ENCODE data around the gene ALK.

The ALK gene

DNA sequence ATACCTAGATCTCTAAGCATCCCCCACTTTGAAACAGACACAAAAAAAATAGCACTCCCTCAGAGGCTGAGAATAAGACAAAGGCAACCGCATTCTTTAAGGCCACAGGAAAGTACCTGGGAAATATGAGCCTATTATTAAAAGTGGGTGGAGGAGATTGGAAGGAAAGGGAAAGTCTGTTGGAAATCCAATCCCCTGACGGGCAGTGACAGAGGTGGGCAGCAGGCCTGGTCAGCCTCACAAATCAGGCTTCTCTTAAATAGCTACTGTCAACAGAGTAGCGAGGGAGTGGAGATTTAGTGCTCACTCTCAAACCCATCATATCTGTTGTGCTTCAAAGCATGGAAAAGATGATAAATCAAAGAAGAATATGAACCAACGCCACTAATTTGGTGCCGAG is 324.4 kb downstream of the ALK start:
- no peak for DNase-seq

DNA sequence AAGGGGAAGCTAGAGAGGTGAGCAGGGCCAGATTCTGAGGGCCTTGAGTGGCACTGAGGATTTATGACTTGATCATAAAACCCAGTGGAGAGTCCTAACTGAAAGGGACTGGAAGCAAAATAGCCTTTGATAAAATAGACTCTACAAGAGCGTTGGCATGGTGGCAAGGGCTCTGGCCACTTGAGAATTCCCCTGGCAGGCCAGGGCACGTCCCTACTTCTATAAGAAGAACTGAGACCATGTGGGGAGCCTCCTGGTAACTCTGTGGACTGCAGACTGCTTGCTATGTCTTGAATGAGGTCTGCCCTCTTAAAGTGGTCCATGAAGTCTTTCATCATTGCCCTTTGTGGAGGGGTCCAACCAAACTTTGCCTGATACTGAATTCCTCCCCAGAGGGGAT is 324.8 kb downstream of the ALK start:
- DNase-seq = no peak

DNA sequence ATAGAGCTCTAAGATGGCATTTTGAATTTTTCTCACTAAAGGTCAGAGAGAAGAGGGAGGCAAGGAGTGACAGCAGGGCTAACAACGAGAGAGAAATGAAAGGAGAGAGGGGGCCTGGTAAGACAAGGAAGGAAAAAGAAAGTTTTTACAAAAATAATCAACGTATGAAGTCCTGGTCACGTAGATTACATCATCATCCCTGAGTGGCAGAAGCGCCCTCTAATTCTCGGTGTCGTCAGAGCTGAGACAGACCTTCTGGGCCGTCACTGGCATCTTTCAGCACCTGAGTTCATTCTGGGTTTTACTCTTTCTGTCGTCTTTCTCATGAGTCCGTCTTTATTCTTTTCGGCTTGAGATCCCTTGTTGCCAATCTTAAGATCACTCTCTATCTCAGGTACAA is 329.8 kb downstream of the ALK start:
- DNase-seq = no peak

DNA sequence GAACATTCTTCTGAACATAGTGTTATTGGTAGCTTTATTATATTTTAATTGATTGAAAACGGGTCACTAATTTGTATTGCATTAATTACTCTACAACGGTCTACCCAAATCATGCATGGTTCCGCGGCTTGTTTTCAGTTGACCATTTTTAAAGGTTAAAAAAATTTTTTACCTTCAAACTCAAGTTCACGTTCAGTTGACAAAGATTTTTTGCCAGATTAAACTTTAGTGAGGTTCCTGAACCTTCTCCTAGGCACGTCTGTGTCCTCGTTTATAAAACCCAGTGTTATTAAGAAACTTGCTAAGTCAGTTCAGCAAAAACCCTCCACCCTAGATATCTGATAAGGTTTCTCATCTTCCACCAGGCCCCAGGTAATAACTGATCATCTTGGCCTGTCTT is 331.2 kb downstream of the ALK start:
- DNase-seq = no peak

DNA sequence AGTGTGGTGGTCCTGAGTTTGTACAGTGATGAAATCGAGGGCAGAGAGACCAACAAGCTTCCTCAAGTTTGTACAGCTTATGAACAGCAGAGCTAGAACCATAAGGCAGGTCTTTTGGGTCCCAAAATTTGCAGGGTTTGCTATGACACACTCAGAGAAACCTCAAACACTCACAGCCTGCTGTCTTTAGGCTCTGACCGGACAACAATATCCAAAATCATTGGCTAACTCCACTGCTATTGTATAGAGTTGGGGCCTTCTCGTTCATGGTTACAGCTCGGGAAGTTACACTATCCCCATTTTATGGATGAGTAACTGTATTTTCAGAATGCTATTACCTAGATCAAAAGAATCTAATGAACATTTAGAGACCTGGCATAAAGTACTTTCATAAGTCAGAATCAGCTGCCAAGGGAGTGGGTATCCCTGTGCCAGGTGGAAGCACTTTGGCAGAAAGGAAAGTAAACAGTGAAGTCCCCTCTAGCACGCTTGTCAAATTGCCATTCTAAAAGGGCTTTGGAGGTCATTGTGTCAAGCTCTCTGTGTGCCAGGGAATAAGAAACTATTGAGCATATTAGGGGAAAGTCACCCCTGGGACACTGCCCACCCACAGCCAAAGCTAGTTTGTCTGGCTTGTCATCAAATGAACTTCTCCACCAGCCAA is 331.8 kb downstream of the ALK start:
- DNase-seq = no peak

DNA sequence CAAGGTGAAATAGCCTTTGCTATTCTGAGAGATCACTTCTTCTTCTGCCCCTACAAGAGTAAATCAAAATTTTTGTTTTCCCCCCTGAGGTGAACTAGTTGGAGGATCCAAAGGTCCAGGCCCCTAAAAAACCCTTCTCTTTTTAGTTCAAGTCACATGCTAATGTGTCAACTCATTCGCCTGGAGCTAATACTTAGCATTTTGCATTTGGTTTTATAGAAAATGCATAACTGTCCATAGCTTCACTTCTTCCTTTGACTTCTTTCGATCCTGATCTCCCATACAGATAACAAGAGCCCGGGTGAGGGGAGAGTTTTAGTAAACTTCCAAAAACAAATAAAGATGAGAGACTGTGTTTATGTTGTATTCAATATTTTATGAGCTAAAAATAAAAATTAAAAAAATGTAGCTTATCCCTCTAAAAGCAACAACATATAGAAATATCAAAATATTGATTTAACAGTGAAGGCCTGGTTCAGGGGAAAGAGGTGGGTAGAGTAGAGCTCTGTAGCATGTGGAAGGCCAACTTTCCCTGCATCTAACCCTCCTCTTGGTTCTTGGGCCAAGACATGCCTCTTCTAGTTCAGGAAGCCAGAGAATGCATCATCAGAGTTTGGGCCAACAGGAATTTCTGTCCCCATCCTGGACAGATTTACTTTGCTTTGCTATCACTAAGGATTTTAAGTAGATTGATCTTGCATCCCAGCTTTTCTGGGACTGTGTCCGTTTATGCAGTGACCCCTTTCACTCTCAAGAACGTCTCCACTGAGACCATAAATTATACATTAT is 333.8 kb downstream of the ALK start:
- DNase-seq = no peak

DNA sequence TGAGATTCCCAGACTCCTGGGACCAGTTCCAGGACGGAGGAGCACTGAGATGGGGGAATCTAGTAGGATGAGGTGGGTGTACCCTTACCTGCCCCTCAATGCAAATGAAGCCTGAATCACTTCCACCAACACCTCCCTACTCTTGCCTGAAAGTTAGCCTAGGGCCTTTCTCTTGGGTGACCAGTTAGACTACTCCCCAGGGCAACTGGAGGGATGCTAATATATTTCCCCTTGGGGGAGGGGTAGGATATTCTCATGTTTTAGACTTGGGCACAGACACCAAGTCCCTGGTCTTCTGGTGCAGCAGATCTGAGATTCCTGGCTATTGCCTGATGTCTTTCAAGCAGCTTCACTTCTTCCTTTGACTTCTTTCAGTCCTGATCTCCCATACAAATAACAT is 334.5 kb downstream of the ALK start:
- DNase-seq = no peak

DNA sequence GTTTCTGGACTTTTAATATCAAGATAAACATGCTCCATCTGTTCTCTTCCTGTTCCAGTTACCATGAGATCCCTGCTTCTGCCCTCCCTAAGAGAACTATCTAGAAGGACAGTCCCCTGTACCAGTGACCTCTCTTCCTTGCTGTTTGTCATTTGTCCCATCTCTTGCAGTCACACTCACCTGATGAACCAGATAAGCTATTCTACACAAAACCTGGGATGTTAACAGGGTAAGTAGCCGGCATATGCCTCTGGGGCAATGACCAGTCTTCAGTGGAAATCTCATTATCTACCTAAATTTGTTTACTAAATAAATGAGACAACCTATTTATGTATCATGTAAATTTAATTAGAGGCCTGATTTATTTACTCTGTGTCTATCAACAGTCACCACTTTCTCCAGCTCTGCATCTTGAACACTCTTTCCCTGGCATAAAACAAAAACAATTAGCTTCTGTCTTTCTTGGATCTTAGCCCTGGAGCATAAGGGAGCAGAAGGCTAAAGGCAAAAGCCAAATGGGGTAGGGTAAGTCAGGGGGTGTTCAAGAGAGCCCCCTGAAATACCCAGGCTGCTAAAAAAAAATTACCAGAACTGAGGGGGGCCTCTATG is 337.7 kb downstream of the ALK start:
- no peak for DNase-seq

DNA sequence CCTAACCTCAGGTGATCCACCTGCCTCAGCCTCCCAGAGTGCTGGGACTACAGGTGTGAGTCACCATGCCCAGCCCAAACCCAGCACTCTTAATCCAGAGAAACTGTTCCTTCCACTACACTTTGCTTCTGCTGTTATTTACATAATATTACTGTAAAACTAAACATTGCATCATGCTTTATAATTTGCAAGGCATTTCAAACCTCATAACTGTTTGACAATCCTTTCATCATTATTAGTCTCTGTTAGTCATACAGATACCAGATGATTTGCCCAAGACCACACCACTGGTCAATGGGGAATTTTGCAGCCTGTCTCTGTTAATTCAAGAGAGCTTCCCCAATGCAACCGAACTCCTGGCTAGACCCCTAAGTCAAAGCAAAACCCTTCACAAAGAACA is 338.3 kb downstream of the ALK start:
- DNase-seq = no peak

DNA sequence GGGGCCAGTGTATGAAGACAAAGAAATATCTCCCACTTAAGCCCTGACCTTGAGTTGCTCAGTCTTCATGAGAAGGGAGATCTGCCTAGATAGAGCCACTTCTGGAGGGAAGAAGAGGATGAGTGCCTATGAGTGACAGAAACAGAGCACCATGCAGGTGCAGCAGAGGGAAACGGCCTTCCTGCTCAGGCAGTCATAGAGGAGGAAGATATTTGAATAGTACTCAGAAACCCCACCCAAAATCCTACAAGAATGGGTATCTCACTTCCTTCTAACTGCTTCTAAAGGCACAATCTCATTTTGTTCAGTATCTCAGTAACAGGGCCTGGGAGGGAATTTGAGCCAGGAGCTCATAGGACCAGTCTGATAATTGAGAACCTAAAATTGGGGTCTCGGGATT is 339.3 kb downstream of the ALK start:
- no peak for DNase-seq

DNA sequence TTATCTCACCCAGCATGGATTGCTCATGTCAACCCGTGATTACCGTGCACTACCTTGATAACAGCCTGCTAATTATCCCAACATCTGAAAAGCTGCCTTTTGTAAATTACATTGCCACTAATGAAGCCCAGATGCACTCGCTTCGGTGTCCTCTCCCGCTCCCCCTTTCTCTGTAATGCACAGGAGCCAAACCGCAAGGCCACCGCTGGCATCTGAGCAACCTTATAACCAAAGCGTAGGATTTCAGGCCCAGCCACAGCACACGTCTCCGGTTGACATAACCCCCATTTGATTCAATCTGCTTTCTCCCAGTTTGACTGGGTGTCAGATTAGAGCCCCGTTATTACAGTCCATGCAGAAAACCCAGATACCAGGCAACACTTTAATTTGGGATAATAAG is 341.2 kb downstream of the ALK start:
- DNase-seq = no peak

DNA sequence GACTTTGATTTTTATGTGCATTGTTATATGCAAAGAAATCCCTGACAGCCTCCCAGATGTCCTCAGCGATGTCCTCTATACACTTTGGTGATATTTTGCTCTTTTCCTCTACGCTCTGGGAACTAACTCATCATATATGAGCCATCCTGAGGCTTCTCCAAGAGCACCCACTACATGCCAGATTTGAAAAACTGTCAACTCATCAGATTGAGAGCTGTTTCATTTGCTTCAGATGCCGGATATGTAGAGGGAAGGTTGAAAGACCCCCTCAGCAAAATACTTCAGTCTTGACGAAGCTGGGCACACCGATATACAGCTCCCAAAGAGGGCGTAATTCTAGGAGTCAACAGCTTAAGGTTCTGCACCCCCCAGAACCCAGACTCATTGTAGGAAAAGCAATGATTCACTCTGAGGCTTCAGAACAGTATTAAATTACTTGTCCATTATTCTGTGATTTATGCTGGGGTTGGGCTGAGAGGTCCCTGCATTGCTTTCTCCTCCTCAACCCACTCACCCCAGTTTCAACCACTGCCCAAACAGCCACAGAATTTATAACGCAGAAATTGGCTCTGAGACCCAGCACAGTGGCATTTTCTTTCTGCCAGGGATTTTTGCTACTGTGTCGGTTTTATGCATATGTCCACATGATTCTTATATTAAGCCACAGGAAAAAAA is 341.8 kb downstream of the ALK start:
- no peak for DNase-seq

DNA sequence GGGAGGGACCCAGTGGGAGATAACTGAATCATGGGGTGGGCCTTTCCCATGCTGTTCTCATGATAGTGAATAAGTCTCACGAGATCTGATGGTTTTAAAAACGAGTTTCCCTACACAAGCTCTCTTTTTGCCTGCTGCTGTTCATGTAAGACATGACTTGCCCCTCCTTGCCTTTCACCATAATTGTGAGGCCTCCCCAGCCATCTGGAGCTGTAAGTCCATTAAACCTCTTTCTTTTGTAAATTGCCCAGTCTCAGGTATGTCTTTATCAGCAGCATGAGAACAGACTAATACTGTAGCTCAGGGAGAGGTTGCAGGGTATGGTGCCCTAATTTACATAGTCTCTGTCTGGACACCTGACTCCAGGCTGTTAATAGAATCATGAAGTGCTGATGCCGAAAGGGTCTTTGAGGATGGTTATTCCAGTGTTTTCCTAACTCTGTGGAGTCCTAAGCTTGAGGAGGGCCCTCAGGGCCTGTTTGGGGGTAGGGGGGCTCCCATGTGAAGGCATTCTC is 343.2 kb downstream of the ALK start:
- DNase-seq = no peak

DNA sequence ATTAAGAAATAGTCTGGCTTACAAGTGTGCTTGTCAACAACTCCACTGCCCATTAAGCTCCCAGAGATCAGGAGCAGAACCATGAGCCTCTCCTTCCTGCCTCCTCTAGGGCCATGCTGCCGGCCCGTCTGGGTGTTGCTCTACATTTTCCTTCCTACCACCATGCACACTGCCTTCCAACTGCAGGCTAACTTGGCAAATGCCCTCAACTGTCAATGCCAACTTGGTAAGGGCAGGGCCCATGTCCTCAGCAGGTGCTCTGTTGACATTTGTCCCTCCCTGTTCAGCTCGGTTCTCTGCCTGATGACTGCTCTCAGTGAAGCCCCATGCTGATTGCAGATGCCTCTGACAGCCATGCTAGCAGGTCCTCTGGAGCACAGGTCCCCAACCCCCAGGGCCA is 345.2 kb downstream of the ALK start:
- no peak for DNase-seq

DNA sequence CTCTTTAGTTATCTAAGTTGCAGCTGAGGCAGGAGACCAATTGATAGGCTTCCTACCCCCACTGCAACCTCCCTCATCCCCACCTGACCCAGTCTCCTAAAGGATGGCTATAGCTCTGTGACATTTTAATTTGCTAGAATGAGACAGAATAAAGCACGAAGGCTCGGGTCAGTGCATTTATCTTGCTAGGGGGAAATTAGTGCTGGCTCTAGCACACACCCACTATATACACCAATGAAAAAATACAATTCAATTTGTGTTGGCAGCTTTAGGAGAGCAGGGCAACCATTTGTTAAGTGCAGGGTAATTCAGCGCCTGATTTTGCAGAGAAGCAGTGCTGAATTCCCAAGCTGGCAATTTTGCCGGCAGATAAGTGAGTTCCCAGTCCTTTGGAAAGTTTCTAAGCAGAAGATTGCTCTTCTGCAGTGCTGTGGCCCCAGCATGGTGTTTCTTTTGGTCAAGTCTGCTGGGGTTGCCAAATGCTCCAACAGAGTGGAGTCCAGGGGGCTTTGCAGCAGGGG is 346.0 kb downstream of the ALK start:
- no peak for DNase-seq

DNA sequence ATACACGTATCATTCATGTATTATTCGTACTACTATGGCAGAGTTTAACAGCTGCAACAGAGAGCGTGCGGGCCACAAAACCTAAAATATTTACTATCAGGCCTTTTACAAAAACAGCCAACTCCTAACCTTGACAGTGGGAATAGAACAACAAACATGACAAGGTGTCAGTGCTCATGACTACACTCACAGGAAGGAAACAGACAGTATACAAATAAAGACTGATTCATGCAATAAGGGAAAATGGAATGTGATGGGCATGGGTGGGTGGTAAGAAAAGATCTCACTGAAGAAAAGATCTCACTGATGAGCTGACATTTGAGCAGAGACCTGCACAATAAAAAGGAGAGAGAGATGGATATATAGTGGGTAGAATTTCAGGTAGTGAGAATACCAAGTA is 347.8 kb downstream of the ALK start:
- DNase-seq = no peak

DNA sequence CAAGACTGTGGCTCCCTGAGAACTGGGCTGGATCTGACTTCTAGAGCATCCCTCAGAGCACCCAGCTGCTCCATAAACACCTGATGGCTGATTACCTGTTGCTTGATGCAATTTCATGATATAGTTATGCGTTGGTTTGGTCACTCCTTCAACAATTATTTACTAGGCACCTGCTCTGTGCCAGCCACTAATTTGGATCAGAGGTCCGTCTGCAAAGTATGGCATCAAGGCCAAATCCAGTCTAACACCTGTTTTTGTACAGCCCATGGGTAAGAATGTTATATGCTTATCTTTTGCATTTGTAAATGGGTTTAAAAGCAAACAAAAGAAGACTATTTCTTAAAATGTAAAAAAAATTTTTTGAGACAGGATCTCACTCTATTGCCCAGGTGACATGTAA is 348.2 kb downstream of the ALK start:
- no peak for DNase-seq

DNA sequence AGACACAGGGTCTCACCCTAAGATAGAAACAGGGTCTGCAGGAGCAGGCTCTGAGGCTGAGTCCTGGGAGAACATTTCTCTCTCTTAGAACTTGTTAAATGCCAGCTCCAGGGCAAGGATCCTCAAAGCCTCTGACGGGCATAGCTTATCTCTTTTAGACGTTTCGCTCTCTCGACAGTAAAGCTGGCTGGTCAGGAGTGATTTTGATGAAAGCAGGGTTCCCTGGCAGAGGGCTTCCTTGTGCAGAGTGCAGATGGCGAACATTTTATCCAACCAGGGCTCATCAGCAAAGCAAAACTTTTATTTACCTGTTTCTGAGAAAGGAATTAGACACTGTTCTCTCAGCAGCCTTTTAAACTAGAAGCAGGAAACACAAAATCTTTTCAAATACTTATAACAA is 350.8 kb downstream of the ALK start:
- no peak for DNase-seq

DNA sequence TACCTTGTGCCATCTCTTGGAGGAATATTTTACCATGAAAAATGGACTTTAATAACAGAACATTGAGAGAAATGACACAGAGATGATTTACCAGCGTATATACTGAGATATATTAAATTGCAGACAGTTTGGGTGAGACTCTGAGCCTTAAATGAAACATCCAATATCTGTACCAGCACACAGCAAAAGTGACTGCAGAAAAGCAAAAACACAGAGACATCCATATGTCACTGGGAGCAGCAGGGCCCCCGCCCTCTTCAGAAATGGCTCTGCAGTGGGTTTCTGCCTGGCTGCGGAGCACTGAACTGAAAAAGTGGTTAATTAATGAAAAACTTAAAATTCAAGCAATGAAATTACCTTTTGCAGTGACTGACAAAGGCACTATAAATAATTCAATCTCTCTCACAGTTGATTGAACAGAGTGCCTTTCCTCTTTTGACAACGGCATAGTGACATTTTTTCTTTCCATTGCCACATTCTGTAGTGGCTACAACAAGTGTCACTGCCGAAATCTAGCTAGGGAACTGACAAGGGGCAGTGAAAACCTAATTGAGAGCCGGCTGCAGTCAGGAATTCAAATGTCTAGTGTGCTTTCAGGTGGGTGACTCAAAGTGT is 353.4 kb downstream of the ALK start:
- DNase-seq = no peak

DNA sequence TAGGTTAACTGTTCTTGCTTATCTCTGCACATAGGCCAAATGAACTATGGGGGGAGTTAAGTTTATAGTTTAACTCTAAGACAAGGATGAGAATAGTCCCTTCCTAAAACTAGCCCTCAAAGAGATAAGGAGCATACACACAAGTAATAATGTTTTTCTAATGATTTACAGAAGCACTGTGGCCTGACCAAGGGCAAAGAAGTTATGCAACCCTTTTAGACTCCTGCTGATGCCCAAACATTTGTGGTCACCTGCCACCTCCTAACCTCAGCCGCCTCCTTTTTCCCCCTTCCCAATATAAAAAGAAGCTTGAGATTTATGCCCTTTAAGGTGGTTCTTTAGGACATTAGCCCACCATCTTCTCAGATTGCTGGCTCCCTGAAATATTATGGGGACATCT is 357.7 kb downstream of the ALK start:
- DNase-seq = no peak

DNA sequence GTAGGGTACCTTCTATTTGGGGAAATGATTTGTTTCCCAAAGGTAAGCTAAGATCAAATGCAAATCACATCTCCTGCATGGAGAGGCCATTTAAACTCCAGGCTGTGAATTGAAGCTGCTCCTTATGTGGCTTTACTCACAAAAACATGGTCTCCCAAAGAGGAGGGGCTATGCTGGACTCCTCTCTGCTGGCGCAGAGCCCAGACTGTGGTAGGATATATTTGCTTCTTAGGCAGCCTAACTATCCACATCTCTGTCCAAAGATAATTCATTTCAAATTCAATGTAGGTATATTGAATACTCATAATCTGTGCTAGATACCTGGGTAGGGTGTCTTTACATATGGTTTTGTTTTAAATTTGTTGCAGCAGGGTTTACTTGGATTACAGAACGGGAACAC is 358.5 kb downstream of the ALK start:
- no peak for DNase-seq

DNA sequence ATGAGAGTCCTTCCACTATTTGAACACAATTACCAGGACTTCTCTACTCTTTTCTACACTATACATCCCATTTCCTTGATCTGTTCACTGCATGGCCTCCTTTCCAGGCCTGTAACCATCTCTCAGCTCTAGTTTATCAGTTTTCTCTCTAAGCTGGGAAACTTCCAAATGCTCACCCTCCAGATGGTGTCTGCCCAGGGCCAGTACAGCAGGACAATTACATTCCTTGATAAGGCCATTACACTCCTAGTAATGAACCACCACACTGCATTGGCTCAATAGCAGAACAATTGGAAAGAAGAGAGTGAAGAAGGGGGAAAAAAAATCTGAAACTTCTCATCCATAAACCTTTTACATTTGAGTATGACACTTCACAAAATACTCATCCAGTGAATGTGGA is 359.1 kb downstream of the ALK start:
- DNase-seq = no peak

DNA sequence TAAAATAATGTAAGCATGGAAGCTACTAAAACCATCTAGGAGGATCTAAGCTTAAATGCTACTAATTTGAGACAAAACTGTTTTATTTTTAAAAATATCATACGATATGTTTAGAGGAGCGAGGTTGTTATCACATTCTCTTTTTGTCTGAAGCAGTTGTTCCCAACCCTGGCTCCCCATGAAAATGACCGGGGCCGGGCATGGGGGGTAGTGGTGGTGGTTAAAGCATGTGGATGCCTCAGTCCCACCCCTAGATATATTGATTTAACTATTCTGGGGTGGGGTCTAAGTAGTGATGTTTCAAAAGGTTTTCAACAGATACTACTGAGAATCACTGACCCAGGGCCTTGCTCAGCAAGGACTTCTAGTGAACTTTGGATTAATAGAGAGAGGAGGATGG is 359.8 kb downstream of the ALK start:
- DNase-seq = no peak
